GM21367 (cell line): ENCODE data around the gene PABPN1.
A peak's percentile ranks its signal among the peaks of the same experiment; 100 is the strongest.
"Not testable (repeated sequence)": the region's sequence is repeated elsewhere in the genome, so short reads cannot be mapped to it uniquely, and the experiment has no call there.

Experiments used
- ATAC-seq: cut with Tn5 transposase; IDR thresholded peaks from one replicate; pipeline ENCODE4 v1.9.1; 2021; ENCODE audit not compliant: unreplicated experiment

PABPN1 gene

DNA sequence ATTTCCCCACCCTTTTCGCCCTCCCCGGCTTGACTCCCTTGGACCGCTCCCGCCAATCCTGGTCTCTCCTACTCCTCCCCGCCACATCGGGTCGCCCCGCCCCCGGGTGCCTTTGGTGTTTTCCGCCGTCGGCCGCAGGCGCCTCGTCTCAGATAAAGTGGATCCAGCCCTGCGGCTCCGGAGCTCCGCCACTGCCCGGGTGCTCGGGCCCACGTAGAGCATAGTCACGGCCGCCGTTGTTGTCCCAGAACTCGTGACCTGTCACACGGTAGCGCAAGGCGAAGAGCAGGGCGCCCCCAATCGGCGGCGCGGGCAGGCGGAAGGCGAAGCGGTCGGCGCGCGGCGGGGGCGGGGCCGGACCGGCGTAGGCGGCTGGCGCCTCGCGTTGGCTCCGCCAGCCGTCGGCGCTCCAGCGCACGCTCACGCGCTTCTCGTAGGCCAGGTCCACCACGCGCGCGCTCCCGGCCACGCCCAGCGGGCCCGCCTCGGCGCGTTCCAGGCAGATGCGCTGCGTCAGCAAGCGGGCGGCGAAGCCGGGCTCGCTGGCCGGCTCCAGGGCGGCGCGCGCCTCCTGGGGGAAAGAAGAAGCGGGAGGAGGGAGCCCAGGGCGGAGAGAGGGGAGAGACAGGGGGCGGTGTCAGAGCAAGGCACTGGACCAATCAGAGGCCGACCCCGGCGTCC, 19.8 kb upstream of the PABPN1 start:
- ATAC-seq: peak; percentile 65

GRCh38 chr14:23301969-23302289, 19.3 kb upstream of the PABPN1 start:
- peak; percentile 6 for ATAC-seq

DNA sequence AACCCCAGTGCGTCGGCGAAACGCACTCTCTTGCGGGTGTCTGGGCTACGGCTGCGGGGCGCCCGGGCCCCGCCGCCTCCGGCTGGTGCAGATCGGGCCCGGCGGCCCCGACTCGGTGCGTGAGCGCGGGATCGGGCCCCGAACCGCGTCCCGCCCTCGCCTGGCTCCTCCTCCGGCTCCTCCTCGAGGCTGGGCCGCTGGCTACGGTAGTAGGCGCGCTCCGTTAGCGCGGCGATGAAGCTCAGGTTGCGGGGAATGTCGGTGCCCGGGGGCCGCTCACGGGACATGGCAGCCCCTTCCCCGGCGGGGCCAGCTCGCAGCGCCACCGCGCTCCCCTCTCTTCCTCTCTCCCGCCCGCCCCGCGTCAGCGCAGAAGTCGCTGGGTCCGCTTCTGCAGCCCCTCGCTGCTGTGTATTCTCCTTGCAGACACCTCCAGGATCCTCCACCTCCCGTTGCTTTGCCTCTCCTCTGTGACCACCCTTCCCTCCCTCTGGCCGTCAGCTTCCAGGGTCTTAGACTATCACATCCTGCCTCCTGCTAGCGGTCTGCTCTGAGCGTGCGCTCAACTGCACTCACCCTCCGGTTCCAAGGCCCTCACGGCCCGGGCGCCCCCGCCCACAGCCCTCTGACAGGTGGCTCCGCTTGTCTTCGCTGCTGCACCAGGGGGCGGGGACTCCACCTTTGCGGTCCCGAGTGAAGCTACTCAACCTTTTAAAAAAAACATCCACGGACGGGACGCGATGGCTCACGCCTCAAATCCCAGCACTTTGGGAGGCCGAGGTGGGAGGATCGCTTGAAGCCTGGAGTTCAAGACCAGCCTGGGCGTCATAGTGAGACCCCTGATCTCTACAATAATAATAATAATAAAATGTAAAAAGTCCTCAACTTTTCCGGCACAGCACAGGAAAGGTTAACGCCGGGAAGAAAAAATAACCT, 18.7 kb upstream of the PABPN1 start, which contains the start of gene PPP1R3E:
PPP1R3E (minus strand) TSS at position 570 of the 936 bp plus-strand sequence; CDS start at position 287, 283 bp downstream.
- ATAC-seq: peak; percentile 20

GRCh38 chr14:23306412-23307145, 14.7 kb upstream of the PABPN1 start, which contains the start of gene BCL2L2:
Gene BCL2L2, plus strand, starts transcription at chr14:23306833. Its CDS starts 935 bp downstream, at chr14:23307768.
- peak; percentile 29 for ATAC-seq

GRCh38 chr14:23307146-23307530, 14.1 kb upstream of the PABPN1 start:
- ATAC-seq: no peak

DNA sequence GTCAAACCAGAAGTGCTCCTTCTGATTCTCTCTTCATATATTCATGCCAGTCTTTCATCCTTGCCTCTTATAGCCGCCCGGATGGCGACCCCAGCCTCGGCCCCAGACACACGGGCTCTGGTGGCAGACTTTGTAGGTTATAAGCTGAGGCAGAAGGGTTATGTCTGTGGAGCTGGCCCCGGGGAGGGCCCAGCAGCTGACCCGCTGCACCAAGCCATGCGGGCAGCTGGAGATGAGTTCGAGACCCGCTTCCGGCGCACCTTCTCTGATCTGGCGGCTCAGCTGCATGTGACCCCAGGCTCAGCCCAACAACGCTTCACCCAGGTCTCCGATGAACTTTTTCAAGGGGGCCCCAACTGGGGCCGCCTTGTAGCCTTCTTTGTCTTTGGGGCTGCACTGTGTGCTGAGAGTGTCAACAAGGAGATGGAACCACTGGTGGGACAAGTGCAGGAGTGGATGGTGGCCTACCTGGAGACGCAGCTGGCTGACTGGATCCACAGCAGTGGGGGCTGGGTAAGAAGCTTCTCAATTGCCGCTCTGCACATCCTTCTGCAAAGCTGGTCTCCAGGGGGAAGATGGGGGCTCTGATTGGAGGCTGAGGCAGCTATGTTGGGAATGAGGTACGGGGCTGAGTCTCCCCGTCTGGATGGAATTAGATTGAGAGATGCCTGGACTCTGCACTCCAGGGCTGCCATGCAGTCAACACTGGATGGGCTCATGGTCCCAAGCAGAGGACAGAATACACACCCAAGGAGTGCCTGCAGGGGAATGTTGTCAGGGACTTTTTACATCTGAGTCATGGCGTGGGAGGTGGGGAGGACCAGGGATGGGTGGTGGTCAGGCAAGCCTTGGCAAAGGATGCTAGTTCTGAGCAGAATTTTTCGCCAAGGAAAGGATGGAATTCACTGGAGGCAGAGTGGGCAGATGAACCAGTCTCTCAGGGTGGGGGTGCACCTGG, 13.3 kb upstream of the PABPN1 start:
- no peak for ATAC-seq

GRCh38 chr14:23308721-23309445, 12.4 kb upstream of the PABPN1 start:
- no peak for ATAC-seq

- no peak for ATAC-seq
Measured at GRCh38 chr14:23310546-23310945, 10.7 kb upstream of the PABPN1 start.

DNA sequence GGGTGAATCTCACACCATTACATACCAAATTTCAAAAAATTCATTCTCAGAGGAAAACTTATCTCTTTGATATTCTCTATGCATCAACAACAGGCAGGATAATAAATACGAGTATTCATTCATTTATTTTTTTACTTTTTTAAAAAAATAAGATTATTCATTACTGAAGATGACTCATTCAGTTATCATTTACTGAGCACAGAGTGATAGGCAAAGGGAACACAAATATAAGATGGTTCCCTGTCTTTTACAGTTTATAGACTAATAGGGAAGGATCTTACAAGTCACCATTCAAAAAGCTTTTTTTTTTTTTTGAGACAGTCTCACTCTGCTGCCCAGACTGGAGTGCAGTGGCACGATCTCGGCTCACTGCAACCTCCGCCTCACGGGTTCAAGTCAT, 5.0 kb upstream of the PABPN1 start:
- ATAC-seq: no peak

DNA sequence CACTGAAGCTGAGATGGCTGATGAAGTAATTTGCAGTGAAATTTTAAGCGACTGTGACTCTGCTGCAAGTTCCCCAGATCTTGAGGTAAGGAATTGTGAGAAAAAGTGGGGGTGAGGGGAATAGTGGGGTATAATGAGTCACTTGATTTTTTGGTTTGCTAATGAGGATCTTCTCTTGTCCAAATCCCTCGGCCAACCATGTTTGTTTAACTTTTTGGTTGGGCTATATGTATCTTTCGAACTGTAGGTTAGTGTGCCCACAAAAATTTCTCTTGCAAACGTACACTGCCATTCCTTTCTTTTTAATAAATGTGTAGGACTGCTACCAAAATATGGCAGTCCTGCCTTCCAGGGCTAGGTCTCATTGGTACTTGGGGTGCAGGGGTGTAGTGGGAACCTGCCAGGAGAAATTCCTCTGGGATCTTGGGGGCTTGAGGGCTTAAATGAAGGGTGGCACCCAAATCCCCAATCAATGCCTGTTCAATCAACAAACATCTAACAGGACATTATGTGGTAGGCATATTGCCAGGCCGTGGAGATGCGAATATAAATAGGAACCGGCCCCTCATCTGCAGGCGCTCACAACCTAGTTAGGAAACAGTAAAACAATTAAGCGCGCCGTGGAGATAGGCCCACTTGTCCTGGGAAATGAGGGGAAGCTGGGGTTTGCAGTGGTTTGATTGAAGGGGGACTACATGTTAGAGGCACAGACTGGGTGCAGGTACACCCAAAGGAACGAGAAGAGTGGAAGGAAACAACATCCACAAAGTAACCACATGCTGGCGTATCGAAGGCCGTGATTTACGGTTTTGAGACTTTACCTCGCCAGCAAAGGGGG, 1.3 kb upstream of the PABPN1 start:
- no peak for ATAC-seq

DNA sequence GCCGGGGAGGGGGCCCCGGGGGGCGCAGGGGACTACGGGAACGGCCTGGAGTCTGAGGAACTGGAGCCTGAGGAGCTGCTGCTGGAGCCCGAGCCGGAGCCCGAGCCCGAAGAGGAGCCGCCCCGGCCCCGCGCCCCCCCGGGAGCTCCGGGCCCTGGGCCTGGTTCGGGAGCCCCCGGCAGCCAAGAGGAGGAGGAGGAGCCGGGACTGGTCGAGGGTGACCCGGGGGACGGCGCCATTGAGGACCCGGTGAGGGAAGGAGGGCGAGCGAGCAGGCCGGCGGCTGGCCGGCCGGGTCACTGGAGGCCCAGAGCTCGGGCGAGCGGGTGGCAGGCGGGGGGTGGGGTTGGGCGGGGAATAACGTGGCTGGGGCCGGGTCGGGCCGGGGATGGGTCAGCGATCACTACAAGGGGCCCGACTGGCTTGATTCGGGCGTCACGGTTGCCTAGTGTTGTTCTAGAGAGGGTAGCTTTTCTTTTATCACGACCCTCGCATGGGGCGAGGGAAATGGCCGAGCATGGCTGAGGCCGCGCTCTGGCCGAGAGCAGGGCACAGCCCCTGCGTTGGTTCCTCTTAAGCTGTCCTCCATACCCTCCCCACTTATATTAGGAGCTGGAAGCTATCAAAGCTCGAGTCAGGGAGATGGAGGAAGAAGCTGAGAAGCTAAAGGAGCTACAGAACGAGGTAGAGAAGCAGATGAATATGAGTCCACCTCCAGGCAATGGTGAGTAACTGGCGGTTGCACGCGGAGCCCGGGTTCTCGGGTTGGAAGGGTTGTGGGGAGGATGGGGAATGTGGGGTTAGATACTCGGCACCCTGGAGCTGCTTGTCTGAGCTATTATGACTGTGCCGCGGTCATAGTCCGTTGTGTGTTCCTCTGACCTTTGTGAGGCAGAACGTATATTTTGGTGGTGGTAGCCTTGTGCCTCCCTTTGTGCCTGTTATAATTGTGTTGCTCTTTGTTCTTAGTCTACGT, 603 bp downstream of the PABPN1 start:
- peak; percentile 3 for ATAC-seq

- no peak for ATAC-seq
Measured at GRCh38 chr14:23322568-23323517, 1.6 kb downstream of the PABPN1 start.

DNA sequence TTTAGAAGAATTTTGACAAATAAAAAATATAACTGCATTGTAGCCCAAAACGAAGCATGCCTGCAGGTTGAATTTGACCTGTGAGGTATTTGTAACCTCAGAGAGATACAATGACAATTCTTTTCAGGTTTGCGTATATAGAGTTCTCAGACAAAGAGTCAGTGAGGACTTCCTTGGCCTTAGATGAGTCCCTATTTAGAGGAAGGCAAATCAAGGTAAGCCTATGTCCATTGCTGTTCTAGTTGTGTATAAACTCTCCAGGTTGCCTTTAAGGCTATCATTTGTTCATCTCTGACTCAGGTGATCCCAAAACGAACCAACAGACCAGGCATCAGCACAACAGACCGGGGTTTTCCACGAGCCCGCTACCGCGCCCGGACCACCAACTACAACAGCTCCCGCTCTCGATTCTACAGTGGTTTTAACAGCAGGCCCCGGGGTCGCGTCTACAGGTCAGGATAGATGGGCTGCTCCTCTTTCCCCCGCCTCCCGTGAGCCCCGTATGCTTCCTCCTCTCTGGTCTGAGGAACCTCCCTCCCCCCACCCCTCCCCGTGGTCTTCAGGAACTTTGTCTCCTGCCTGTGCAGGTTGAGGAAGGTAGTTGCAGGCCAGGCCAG, 2.7 kb downstream of the PABPN1 start:
- no peak for ATAC-seq

- ATAC-seq: no peak
Measured at GRCh38 chr14:23324455-23324846, 3.2 kb downstream of the PABPN1 start.

DNA sequence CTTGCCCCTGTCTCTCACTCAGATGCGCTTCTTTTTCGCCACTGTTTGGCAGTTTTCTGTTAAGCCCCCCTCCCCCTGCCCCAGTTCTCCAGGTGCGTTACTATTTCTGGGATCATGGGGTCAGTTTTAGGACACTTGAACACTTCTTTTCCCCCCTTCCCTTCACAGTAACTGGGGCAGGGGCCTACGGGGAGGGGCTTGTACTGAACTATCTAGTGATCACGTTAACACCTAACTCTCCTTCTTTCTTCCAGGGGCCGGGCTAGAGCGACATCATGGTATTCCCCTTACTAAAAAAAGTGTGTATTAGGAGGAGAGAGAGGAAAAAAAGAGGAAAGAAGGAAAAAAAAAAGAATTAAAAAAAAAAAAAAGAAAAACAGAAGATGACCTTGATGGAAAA, 3.7 kb downstream of the PABPN1 start:
- ATAC-seq: no peak

DNA sequence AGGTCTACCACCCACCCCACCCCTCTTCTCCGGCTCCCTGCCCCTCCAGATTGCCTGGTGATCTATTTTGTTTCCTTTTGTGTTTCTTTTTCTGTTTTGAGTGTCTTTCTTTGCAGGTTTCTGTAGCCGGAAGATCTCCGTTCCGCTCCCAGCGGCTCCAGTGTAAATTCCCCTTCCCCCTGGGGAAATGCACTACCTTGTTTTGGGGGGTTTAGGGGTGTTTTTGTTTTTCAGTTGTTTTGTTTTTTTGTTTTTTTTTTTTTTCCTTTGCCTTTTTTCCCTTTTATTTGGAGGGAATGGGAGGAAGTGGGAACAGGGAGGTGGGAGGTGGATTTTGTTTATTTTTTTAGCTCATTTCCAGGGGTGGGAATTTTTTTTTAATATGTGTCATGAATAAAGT, 4.5 kb downstream of the PABPN1 start:
- not testable (repeated sequence) for ATAC-seq
